ENCODE data around the gene CRYBA4.

The CRYBA4 gene

GRCh38 chr22:26642465-26643417 lies 21.0 kb downstream of the CRYBA4 start:
- H3K9ac ChIP-seq (ENCODE audit: insufficient read length): peak overlapping the region; percentile 3
- TF ChIP-seq POLR2AphosphoS5 (IDR thresholded peaks at IDR 0.05; ENCODE audit: borderline replicate concordance, low read depth, low read length) (no peak), EZH2 (IDR thresholded peaks at IDR 0.05) (no peak), FOXP2 (optimal IDR thresholded peaks at IDR 0.05; ENCODE audit: control extremely low read depth, extremely low read length, insufficient read depth) (no peak)
- no peak overlapping the region for H3K27ac ChIP-seq
- peak overlapping the region; percentile 36; the same call in 1 of the 2 replicates for H3K4me3 ChIP-seq
- no peaks in the 10 kb centered on the region for H3K36me3 ChIP-seq (ENCODE audit: insufficient read depth, low read length)
- no peak for DNase-seq (ENCODE audit: low read depth, low spot score)
- H3K9me3 ChIP-seq (ENCODE audit: low read depth, low read length): no peaks in the 10 kb centered on the region

GRCh38 chr22:26643418-26644100 lies 21.8 kb downstream of the CRYBA4 start:
- H3K36me3 ChIP-seq (ENCODE audit: insufficient read depth, low read length): no peaks in the 10 kb centered on the region
- no peak overlapping the region for H3K9ac ChIP-seq (ENCODE audit: insufficient read length)
- H3K27ac ChIP-seq: no peak overlapping the region
- no peaks in the 10 kb centered on the region for H3K9me3 ChIP-seq (ENCODE audit: low read depth, low read length)
- no peak overlapping the region for H3K4me3 ChIP-seq
- DNase-seq (ENCODE audit: low read depth, low spot score): no peak
- no peak for TF ChIP-seq FOXP2 (optimal IDR thresholded peaks at IDR 0.05; ENCODE audit: control extremely low read depth, extremely low read length, insufficient read depth)
- TF ChIP-seq EZH2 (IDR thresholded peaks at IDR 0.05): no peak
- no peak for TF ChIP-seq POLR2AphosphoS5 (IDR thresholded peaks at IDR 0.05; ENCODE audit: borderline replicate concordance, low read depth, low read length)

GRCh38 chr22:26646158-26646557 lies 24.4 kb downstream of the CRYBA4 start:
- Histone ChIP-seq H3K36me3 (ENCODE audit: insufficient read depth, low read length) (no peaks in the 10 kb centered on the region), H3K9me3 (ENCODE audit: low read depth, low read length) (no peaks in the 10 kb centered on the region), H3K9ac (ENCODE audit: insufficient read length) (no peak overlapping the region), H3K4me3 (no peak overlapping the region), H3K27ac (no peak overlapping the region)
- no peak for DNase-seq (ENCODE audit: low read depth, low spot score)
- TF ChIP-seq POLR2AphosphoS5 (IDR thresholded peaks at IDR 0.05; ENCODE audit: borderline replicate concordance, low read depth, low read length) (no peak), EZH2 (IDR thresholded peaks at IDR 0.05) (no peak), FOXP2 (optimal IDR thresholded peaks at IDR 0.05; ENCODE audit: control extremely low read depth, extremely low read length, insufficient read depth) (no peak)

GRCh38 chr22:26648011-26648497 lies 26.3 kb downstream of the CRYBA4 start:
- no peak for TF ChIP-seq EZH2 (IDR thresholded peaks at IDR 0.05)
- no peak for TF ChIP-seq FOXP2 (optimal IDR thresholded peaks at IDR 0.05; ENCODE audit: control extremely low read depth, extremely low read length, insufficient read depth)
- no peak for TF ChIP-seq POLR2AphosphoS5 (IDR thresholded peaks at IDR 0.05; ENCODE audit: borderline replicate concordance, low read depth, low read length)
- Histone ChIP-seq H3K36me3 (ENCODE audit: insufficient read depth, low read length) (no peaks in the 10 kb centered on the region), H3K27ac (no peak overlapping the region), H3K4me3 (no peak overlapping the region), H3K9me3 (ENCODE audit: low read depth, low read length) (no peaks in the 10 kb centered on the region), H3K9ac (ENCODE audit: insufficient read length) (no peak overlapping the region)
- DNase-seq (ENCODE audit: low read depth, low spot score): no peak

GRCh38 chr22:26648528-26649388 lies 27.0 kb downstream of the CRYBA4 start:
- no peak overlapping the region for H3K4me3 ChIP-seq
- DNase-seq (ENCODE audit: low read depth, low spot score): no peak
- no peaks in the 10 kb centered on the region for H3K9me3 ChIP-seq (ENCODE audit: low read depth, low read length)
- H3K36me3 ChIP-seq (ENCODE audit: insufficient read depth, low read length): no peaks in the 10 kb centered on the region
- H3K27ac ChIP-seq: no peak overlapping the region
- no peak overlapping the region for H3K9ac ChIP-seq (ENCODE audit: insufficient read length)
- TF ChIP-seq EZH2 (IDR thresholded peaks at IDR 0.05) (no peak), POLR2AphosphoS5 (IDR thresholded peaks at IDR 0.05; ENCODE audit: borderline replicate concordance, low read depth, low read length) (no peak), FOXP2 (optimal IDR thresholded peaks at IDR 0.05; ENCODE audit: control extremely low read depth, extremely low read length, insufficient read depth) (no peak)

GRCh38 chr22:26650722-26651421 lies 29.1 kb downstream of the CRYBA4 start:
- H3K27ac ChIP-seq: no peak overlapping the region
- H3K9ac ChIP-seq (ENCODE audit: insufficient read length): no peak overlapping the region
- no peak for DNase-seq (ENCODE audit: low read depth, low spot score)
- no peak overlapping the region for H3K4me3 ChIP-seq
- no peaks in the 10 kb centered on the region for H3K36me3 ChIP-seq (ENCODE audit: insufficient read depth, low read length)
- TF ChIP-seq EZH2 (IDR thresholded peaks at IDR 0.05): no peak
- TF ChIP-seq FOXP2 (optimal IDR thresholded peaks at IDR 0.05; ENCODE audit: control extremely low read depth, extremely low read length, insufficient read depth): no peak
- TF ChIP-seq POLR2AphosphoS5 (IDR thresholded peaks at IDR 0.05; ENCODE audit: borderline replicate concordance, low read depth, low read length): no peak
- H3K9me3 ChIP-seq (ENCODE audit: low read depth, low read length): no peaks in the 10 kb centered on the region

GRCh38 chr22:26651815-26652214 lies 30.1 kb downstream of the CRYBA4 start:
- H3K9me3 ChIP-seq (ENCODE audit: low read depth, low read length): no peaks in the 10 kb centered on the region
- no peak for DNase-seq (ENCODE audit: low read depth, low spot score)
- no peak overlapping the region for H3K9ac ChIP-seq (ENCODE audit: insufficient read length)
- TF ChIP-seq FOXP2 (optimal IDR thresholded peaks at IDR 0.05; ENCODE audit: control extremely low read depth, extremely low read length, insufficient read depth) (no peak), EZH2 (IDR thresholded peaks at IDR 0.05) (no peak), POLR2AphosphoS5 (IDR thresholded peaks at IDR 0.05; ENCODE audit: borderline replicate concordance, low read depth, low read length) (no peak)
- no peaks in the 10 kb centered on the region for H3K36me3 ChIP-seq (ENCODE audit: insufficient read depth, low read length)
- H3K27ac ChIP-seq: no peak overlapping the region
- no peak overlapping the region for H3K4me3 ChIP-seq
